Naive thymus-derived CD8-positive, alpha-beta T cell (primary cell): Measurements from ENCODE around the gene NCMAP. TPM values are rescaled to one million over a fixed set of nuclear protein-coding genes. Genes with fewer than 3 reads are reported as not detected.

Experiments
- ATAC-seq, 2 donors: fragments of 150-1000 bp; cut with Tn5 transposase in 1 of 2; sonication (Bioruptor Pico), chemical (Tn5 transposase) in 1 of 2; 1 replicate in 1 of 2; 2 replicates in 1 of 2; pipeline ENCODE4 v1.10.0; 2021; ENCODE audit warnings: mild to moderate bottlenecking in 2 of 2, moderate library complexity in 2 of 2
- POLR2A ChIA-PET: fragments of 350-600 bp; sonication (Branson Sonifier 250); formaldehyde crosslinking; loops from one replicate; lab custom pipeline; 2021; ENCODE audit warnings: antibody characterized with exemption; lab: Charles Lee
- DNase-seq, 10 donors: peaks; one replicate each; pipeline versions ENCODE4 v3.0.0 to v3.0.0-alpha.2; 2020 to 2022
- H3K27ac Mint-ChIP-seq, 10 donors: one replicate each; pipeline ENCODE4 v1.8.0; 2020 to 2022; ENCODE audit warnings: mild to moderate bottlenecking in 10 of 10, mixed read lengths in 10 of 10, moderate library complexity in 4 of 10, inconsistent platforms in 1 of 10
- H3K27me3 Mint-ChIP-seq, 5 donors: one replicate each; pipeline ENCODE4 v1.8.0; 2021 to 2022; ENCODE audit warnings: mixed read lengths in 5 of 5
- H3K36me3 Mint-ChIP-seq, 3 donors: one replicate each; pipeline ENCODE4 v1.8.0; 2020 to 2022; ENCODE audit warnings: mixed read lengths in 3 of 3, mild to moderate bottlenecking in 2 of 3, inconsistent platforms in 1 of 3
- H3K4me1 Mint-ChIP-seq, 4 donors: one replicate each; pipeline ENCODE4 v1.8.0; 2021 to 2022; ENCODE audit warnings: mixed read lengths in 4 of 4
- H3K4me3 Mint-ChIP-seq, 10 donors: one replicate each; pipeline ENCODE4 v1.8.0; 2020 to 2022; ENCODE audit warnings: mild to moderate bottlenecking in 10 of 10, mixed read lengths in 10 of 10, moderate library complexity in 6 of 10, inconsistent platforms in 1 of 10
- H3K9me3 Mint-ChIP-seq, 9 donors: one replicate each; pipeline ENCODE4 v1.8.0; 2020 to 2022; ENCODE audit warnings: mixed read lengths in 9 of 9, mild to moderate bottlenecking in 3 of 9, inconsistent platforms in 1 of 9, moderate library complexity in 1 of 9
- polyA plus RNA-seq, 3 donors: library from polyadenylated mRNA; unstranded; fragments of 300-500 nt; fragmentation: Illumina TruSeq; gene quantifications; one replicate each; pipeline ENCODE4 v1.2.3, GENCODE V29; 2021
- total RNA-seq, 8 experiments: library from RNA in 2 of 8; stranded (reverse) in 2 of 8; gene quantifications; one replicate each; pipeline ENCODE4 v1.2.3 and lab custom pipeline; 2021 to 2026

NCMAP gene
- total and polyA plus RNA-seq, 5 experiments from 2014 or later = 0.03 to 0.21 (median 0.09) TPM; not detected in 2

DNA sequence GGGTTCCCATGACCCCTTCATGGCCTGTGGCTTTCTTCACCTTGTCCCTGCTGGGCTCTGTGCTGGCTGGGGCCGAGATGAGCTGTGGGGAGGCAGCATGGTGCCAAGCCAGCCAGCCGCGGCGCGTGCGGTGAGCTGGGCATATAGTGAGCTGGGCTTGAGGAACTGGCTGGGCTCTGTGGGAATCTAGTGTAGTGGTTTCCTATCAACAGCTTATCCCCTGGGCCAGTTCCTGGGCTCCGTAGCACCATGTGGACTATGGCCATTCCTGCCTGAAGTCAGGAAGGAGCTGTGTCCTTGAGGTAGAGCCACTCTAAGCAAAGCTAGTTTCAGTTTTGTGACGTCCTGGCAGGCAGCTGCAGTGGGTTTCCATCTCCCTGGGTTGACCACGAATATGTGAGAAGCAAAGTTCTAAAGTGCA, 1.8 kb downstream of the NCMAP start:
- H3K4me1 Mint-ChIP-seq = peaks cover 12 to 27% (median 17%) of the 10 kb centered on the region in 4 donors
- peak overlapping the region in 2 of 10 donors; percentile 45 to 48 for H3K27ac Mint-ChIP-seq
- peaks cover 0 to 9% (median 0%) of the 10 kb centered on the region in 5 donors for H3K27me3 Mint-ChIP-seq
- H3K9me3 Mint-ChIP-seq = no peaks in the 10 kb centered on the region
- peak overlapping the region in 1 of 10 donors; percentile 34 for H3K4me3 Mint-ChIP-seq
- no peak for DNase-seq
- H3K36me3 Mint-ChIP-seq = no peaks in the 10 kb centered on the region
- ATAC-seq = no peak
- POLR2A ChIA-PET = interaction anchor here (0.7 to 1.7 kb wide), 2 partner anchors 17 to 76 kb away, joined by 3 to 5 read pairs; no protein-coding TSS in a partner anchor

GRCh38 chr1:24558455-24558854, 2.6 kb downstream of the NCMAP start:
- DNase-seq = no peak
- no peaks in the 10 kb centered on the region for H3K36me3 Mint-ChIP-seq
- H3K9me3 Mint-ChIP-seq = no peaks in the 10 kb centered on the region
- POLR2A ChIA-PET = no interaction called here
- H3K27me3 Mint-ChIP-seq = peaks cover 0 to 9% (median 0%) of the 10 kb centered on the region in 5 donors
- H3K4me3 Mint-ChIP-seq = no peak overlapping the region
- peak overlapping the region in 2 of 10 donors; percentile 11 to 76 for H3K27ac Mint-ChIP-seq
- H3K4me1 Mint-ChIP-seq = peaks cover 13 to 29% (median 20%) of the 10 kb centered on the region in 4 donors
- no peak for ATAC-seq

GRCh38 chr1:24558902-24559791, 3.3 kb downstream of the NCMAP start:
- no peak overlapping the region for H3K4me3 Mint-ChIP-seq
- no peak for ATAC-seq
- no peaks in the 10 kb centered on the region for H3K36me3 Mint-ChIP-seq
- POLR2A ChIA-PET = interaction anchor here (0.6 to 1.4 kb wide), 2 partner anchors 21 to 25 kb away, joined by 3 to 5 read pairs; no protein-coding TSS in a partner anchor
- peaks cover 13 to 29% (median 20%) of the 10 kb centered on the region in 4 donors for H3K4me1 Mint-ChIP-seq
- no peak for DNase-seq
- H3K9me3 Mint-ChIP-seq = no peaks in the 10 kb centered on the region
- H3K27ac Mint-ChIP-seq = peak overlapping the region in 2 of 10 donors; percentile 41 to 76
- peaks cover 0 to 9% (median 0%) of the 10 kb centered on the region in 5 donors for H3K27me3 Mint-ChIP-seq

DNA sequence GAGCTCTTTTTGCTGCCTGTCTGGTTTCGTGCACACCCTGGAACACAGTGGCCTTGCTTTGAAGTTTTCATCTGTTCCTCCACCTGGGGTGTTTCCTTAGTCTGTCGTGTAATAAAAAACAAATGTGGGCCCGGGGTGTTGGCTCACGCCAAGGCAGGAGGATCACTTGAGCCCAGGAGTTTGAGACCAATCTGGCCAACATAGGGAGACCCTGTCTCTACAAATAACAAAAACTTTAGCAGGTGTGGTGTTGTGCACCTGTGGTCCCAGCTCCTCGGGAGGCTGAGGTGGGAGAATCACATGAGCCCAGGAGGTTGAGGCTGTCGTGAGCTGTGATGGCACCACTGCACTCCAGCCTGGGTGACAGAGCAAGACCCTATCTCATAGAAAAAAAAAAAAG, 4.5 kb downstream of the NCMAP start:
- ATAC-seq = no peak
- H3K4me1 Mint-ChIP-seq = peaks cover 12 to 28% (median 18%) of the 10 kb centered on the region in 4 donors
- H3K27ac Mint-ChIP-seq = no peak overlapping the region
- peaks cover 0 to 8% (median 0%) of the 10 kb centered on the region in 5 donors for H3K27me3 Mint-ChIP-seq
- no peaks in the 10 kb centered on the region for H3K36me3 Mint-ChIP-seq
- no peak for DNase-seq
- POLR2A ChIA-PET = interaction anchor here (0.7 to 1.4 kb wide), 2 partner anchors 24 to 25 kb away, joined by 3 to 4 read pairs; no protein-coding TSS in a partner anchor
- H3K9me3 Mint-ChIP-seq = no peaks in the 10 kb centered on the region
- no peak overlapping the region for H3K4me3 Mint-ChIP-seq

GRCh38 chr1:24562625-24563024, 6.7 kb downstream of the NCMAP start:
- Mint-ChIP-seq H3K9me3 (no peaks in the 10 kb centered on the region), H3K4me3 (no peak overlapping the region), H3K27me3 (peaks cover 0 to 3% (median 0%) of the 10 kb centered on the region in 5 donors), H3K27ac (peak overlapping the region in 1 of 10 donors; percentile 50), H3K36me3 (no peaks in the 10 kb centered on the region), H3K4me1 (peaks cover 4 to 13% (median 8%) of the 10 kb centered on the region in 4 donors)
- POLR2A ChIA-PET = interaction anchor here (0.7 kb wide), 1 partner anchor 21 kb away, joined by 4 read pairs; no protein-coding TSS in a partner anchor
- no peak for ATAC-seq
- DNase-seq = no peak

DNA sequence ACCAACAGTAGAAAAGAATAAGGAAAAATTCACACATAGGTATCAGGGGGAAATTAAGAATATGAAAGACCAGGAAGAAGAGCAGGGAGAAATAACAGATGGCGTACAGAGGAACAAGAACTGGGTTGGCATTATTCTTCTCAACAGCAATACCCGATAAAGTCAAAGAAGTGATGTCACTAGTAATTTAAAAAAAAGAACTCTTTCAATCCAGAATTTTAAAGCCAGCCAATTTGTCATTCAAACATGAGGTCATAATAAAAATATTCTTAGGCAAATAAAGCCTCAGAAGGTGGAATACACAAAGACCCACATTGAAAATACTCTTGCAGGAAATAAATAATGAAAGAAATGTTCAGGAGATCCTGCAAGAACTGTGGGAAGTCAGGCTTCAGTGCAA, 8.8 kb downstream of the NCMAP start:
- ATAC-seq (no peak), DNase-seq (no peak)
- Mint-ChIP-seq H3K4me3 (no peak overlapping the region), H3K27me3 (no peaks in the 10 kb centered on the region), H3K27ac (peak overlapping the region in 1 of 10 donors; percentile 43), H3K36me3 (no peaks in the 10 kb centered on the region), H3K9me3 (no peaks in the 10 kb centered on the region), H3K4me1 (peaks cover 4 to 13% (median 8%) of the 10 kb centered on the region in 4 donors)
- POLR2A ChIA-PET = interaction anchor here (0.6 to 0.7 kb wide), 3 partner anchors 46 to 1255 kb away, joined by 3 to 5 read pairs (median 4); partner anchors contain the start of gene MTFR1L

- Mint-ChIP-seq H3K4me1 (peaks cover 4 to 13% (median 8%) of the 10 kb centered on the region in 4 donors), H3K4me3 (no peak overlapping the region), H3K27ac (peak overlapping the region in 2 of 10 donors; percentile 13 to 29), H3K27me3 (no peaks in the 10 kb centered on the region), H3K9me3 (no peaks in the 10 kb centered on the region), H3K36me3 (no peaks in the 10 kb centered on the region)
- POLR2A ChIA-PET = no interaction called here
- ATAC-seq (no peak), DNase-seq (no peak)
Observed at GRCh38 chr1:24566236-24566867, 10.5 kb downstream of the NCMAP start.

DNA sequence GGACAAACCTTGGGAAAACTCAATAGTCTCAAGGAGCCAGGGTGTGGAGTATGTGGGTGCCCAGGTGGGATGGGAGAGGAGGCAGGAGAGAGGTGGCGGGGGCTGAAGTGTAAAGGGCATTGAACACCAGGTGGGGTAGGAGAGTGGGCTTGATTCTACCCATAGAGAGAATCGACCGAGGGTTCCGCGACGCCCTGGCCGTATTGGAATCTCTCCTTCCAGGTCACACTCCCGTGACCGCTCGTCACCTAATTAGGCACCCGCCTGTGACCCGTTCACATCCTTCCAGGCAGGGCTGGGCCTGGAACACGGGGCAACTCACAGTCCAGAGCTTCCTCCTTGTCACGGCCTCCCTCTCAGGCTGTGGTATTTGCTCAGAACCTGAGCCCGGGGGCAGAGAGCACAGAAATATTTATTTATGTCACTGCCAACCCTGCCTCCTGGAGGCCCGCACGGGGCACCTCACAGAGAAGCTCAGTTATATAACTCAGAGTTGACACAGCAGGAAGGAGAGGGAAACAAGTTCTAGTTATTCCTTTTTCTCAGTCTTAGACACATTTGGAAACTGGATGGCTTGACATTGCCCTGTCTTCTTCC, 12.0 kb downstream of the NCMAP start:
- Mint-ChIP-seq H3K27me3 (no peaks in the 10 kb centered on the region), H3K36me3 (no peaks in the 10 kb centered on the region), H3K9me3 (no peaks in the 10 kb centered on the region), H3K4me1 (peaks cover 10 to 14% (median 12%) of the 10 kb centered on the region in 4 donors), H3K4me3 (no peak overlapping the region), H3K27ac (peak overlapping the region in 4 of 10 donors; percentile 2 to 66 (median 25))
- POLR2A ChIA-PET = no interaction called here
- peak; percentile 25 to 53 for ATAC-seq
- peak in 2 of 10 donors; percentile 15 to 17 for DNase-seq

GRCh38 chr1:24568475-24568874, 12.6 kb downstream of the NCMAP start:
- POLR2A ChIA-PET = no interaction called here
- H3K9me3 Mint-ChIP-seq = no peaks in the 10 kb centered on the region

GRCh38 chr1:24570265-24571125, 14.6 kb downstream of the NCMAP start:
- H3K9me3 Mint-ChIP-seq = no peaks in the 10 kb centered on the region
- H3K27ac Mint-ChIP-seq = peak overlapping the region in 3 of 10 donors; percentile 46 to 66 (median 59)
- no peaks in the 10 kb centered on the region for H3K27me3 Mint-ChIP-seq
- no peak for DNase-seq
- H3K36me3 Mint-ChIP-seq = no peaks in the 10 kb centered on the region
- peaks cover 10 to 15% (median 12%) of the 10 kb centered on the region in 4 donors for H3K4me1 Mint-ChIP-seq
- no peak overlapping the region for H3K4me3 Mint-ChIP-seq
- no peak for ATAC-seq
- POLR2A ChIA-PET = no interaction called here

More at GRCh38 chr1:24568475-24568874, 12.6 kb downstream of the NCMAP start:
- peak overlapping the region in 4 of 10 donors; percentile 2 to 66 (median 25) for H3K27ac Mint-ChIP-seq
- ATAC-seq (no peak), DNase-seq (no peak)
- no peaks in the 10 kb centered on the region for H3K36me3 Mint-ChIP-seq
- H3K4me3 Mint-ChIP-seq = no peak overlapping the region
- H3K4me1 Mint-ChIP-seq = peaks cover 10 to 15% (median 12%) of the 10 kb centered on the region in 4 donors
- H3K27me3 Mint-ChIP-seq = no peaks in the 10 kb centered on the region

DNA sequence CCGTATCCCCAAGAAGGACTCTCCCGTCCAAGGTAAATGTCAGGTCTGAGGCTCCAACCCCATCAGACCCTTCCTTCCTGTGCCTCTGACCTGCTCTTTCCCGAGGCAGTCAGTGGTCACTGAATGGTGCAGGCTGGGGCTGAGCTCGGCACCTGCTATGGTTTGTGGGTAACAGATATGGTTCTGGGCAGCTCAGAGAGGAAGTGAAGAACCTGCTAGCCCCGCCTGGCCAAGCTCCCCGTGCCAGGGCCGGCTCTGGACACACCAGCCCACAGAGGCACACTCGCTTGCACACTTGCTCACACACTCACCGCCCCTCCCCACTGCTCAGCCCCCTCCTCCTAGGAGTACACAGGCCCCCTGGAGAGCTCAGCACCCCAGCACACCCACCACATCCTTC, 16.4 kb downstream of the NCMAP start:
- ATAC-seq (peak in 1 of 2 donors; percentile 32), DNase-seq (no peak)
- Mint-ChIP-seq H3K4me1 (peaks cover 10 to 15% (median 12%) of the 10 kb centered on the region in 4 donors), H3K36me3 (no peaks in the 10 kb centered on the region), H3K27ac (peak overlapping the region in 7 of 10 donors; percentile 26 to 92 (median 79)), H3K4me3 (peak overlapping the region in 8 of 10 donors; percentile 37 to 80 (median 66)), H3K27me3 (no peaks in the 10 kb centered on the region), H3K9me3 (no peaks in the 10 kb centered on the region)
- POLR2A ChIA-PET = no interaction called here
